Pancreas (tissue), 10 donors: Measurements from ENCODE around the gene GSK3A. TPM values are rescaled to one million over a fixed set of nuclear protein-coding genes. Genes with fewer than 3 reads are reported as not detected.

Experiments used
- ATAC-seq, 4 donors: fragments of 200-7000 bp; cut with Tn5 transposase; one replicate each; pipeline versions ENCODE4 v1.8.0 to v1.9.1; 2020; ENCODE audit warnings: mild to moderate bottlenecking in 4 of 4, moderate library complexity in 4 of 4
- DNase-seq, 6 donors: peaks; one replicate each; pipeline ENCODE4 v3.0.0-alpha.2; 2020
- FAIRE-seq: peaks from 2 replicates; lab custom pipeline; 2012; peaks lifted over from hg19 to GRCh38; lab: Jason Lieb, UNC
- H3K27ac ChIP-seq, 4 donors: fragments of 200-600 bp; sonication (generic); 1 replicate in 3 of 4; 2 replicates in 1 of 4; pipeline versions ENCODE4 v1.5.0 to v1.8.0; 2020
- H3K27me3 ChIP-seq, 4 donors: fragments of 200-600 bp; one replicate each; pipeline ENCODE4 v1.8.0; 2021
- H3K36me3 ChIP-seq, 3 donors: fragments of 200-600 bp; sonication (generic) in 1 of 3; one replicate each; pipeline versions ENCODE4 v1.5.0 to v1.8.0; 2020 to 2021
- H3K4me1 ChIP-seq, 3 donors: fragments of 200-600 bp; one replicate each; pipeline ENCODE4 v1.8.0; 2021
- H3K4me3 ChIP-seq, 4 donors: fragments of 200-600 bp; sonication (generic) in 2 of 4; one replicate each; pipeline versions ENCODE4 v1.5.0 to v1.8.0; 2020 to 2021
- H3K9me3 ChIP-seq, 4 donors: fragments of 200-600 bp; one replicate each; pipeline ENCODE4 v1.8.0; 2021
- WGBS, 2 donors: extraction: QIAGEN DNeasy Blood & Tissue Kit; methylation state at CpG; one replicate each; pipeline ENCODE4 v1.1.7; 2013; 5-methylcytosine and 5-hydroxymethylcytosine counted together
- intact Hi-C, 3 donors: fragments of 100-400 bp; cut with DNase I; formaldehyde crosslinking; loops; one replicate each; pipeline versions ENCODE4 v1.11.1 to v1.14.2; 2022
- polyA plus RNA-seq, 2 donors: library from polyadenylated mRNA; stranded (reverse); fragments of 200-250 nt; gene quantifications; one replicate each; pipeline ENCODE4 v1.2.3, GENCODE V29; 2013
- total RNA-seq, 6 donors: library from RNA; stranded (reverse); fragmentation: NEBNext Ultra II Directional in 4 of 6; extraction: Animal tissue kit (Norgen Biotek cat#: 25700) in 4 of 6; gene quantifications; one replicate each; pipeline versions ENCODE4 v1.2.1 to v1.2.4, GENCODE V29; 2021 to 2023
- TF ChIP-seq, protein P1 (sequence below), 4 donors: fragments of 200-600 bp; sonication (generic) in 3 of 4; IDR thresholded peaks; one replicate each; pipeline versions ENCODE4 v1.5.0 to v1.8.0; 2021; ENCODE audit warnings: antibody characterized with exemption in 4 of 4
- donor health status: healthy with polysubstance abuse.
- donor health status: DM: no; HTN: no; CAD: no; lungs with moderate emphysema.
- donor health status: DM: no; HTN: no; CAD: no.
- donor health status: control.
- donor health status: control.
- donor health status: Bipolar disorder and iron deficiency.
- donor health status: DM: yes; HTN: yes; CAD: no.
- donor health status: DM: no; HTN: no; CAD: no.
- donor health status: DM: no; HTN: no; CAD: no.
- donor health status: DM: yes; HTN: yes; CAD: no.

GSK3A gene
- total and polyA plus RNA-seq, 8 donors, result 9.9 to 27.6 (median 15.9) TPM

DNA sequence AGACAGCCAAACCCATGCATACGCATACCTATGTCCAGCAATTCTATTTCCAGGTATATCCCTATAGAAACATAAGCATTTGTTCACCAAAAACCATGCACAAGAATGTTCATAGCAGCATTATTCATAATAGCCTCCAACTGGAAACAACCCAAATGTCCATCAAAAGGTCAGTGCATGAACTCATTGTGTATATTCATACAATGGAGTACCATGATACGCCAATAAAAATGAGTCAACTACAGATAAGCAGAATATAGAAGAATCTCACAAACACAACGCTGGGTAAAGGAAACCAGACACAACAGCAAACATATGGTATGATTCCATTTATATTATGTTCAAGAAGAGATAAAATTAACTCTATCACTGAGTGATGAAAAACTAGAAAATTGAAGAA lies 48.7 kb downstream of the GSK3A start:
- intact Hi-C loops, result no loop called here
- Histone ChIP-seq H3K27ac (no peak overlapping the region), H3K9me3 (no peaks in the 10 kb centered on the region), H3K36me3 (peaks cover 0 to 7% (median 2%) of the 10 kb centered on the region in 3 donors), H3K4me3 (no peak overlapping the region), H3K27me3 (no peaks in the 10 kb centered on the region), H3K4me1 (no peaks in the 10 kb centered on the region)
- ATAC-seq (peak in 3 of 4 donors; percentile 36 to 47 (median 38)), DNase-seq (no peak), FAIRE-seq (no peak)
- WGBS, 2 donors, result 49 to 53% methylated on average over 3 of the region's 3 CpGs
- TF ChIP-seq, protein P1, sequence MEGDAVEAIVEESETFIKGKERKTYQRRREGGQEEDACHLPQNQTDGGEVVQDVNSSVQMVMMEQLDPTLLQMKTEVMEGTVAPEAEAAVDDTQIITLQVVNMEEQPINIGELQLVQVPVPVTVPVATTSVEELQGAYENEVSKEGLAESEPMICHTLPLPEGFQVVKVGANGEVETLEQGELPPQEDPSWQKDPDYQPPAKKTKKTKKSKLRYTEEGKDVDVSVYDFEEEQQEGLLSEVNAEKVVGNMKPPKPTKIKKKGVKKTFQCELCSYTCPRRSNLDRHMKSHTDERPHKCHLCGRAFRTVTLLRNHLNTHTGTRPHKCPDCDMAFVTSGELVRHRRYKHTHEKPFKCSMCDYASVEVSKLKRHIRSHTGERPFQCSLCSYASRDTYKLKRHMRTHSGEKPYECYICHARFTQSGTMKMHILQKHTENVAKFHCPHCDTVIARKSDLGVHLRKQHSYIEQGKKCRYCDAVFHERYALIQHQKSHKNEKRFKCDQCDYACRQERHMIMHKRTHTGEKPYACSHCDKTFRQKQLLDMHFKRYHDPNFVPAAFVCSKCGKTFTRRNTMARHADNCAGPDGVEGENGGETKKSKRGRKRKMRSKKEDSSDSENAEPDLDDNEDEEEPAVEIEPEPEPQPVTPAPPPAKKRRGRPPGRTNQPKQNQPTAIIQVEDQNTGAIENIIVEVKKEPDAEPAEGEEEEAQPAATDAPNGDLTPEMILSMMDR (IDR thresholded peaks at IDR 0.05), result no peak

DNA sequence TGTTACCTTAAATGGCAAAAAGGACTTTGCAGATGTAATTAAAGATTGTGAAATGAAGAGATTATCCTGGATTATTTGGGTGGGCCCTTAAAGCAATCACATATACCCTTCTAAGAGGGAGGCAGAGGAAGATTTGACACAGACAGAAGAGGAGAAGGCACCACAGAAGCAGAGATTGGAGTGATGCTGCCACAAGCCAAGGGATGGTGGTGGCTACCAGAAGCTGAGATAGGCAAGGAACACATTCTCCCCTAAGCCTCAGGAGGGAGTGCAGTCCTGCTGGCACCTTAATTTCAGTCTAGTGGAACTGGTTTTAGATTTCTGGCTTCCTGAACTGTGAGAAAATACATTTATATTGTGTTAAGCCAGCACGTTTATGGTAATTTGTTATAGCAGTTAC lies 49.1 kb downstream of the GSK3A start:
- TF ChIP-seq, protein P1 (IDR thresholded peaks at IDR 0.05), result no peak
- Histone ChIP-seq H3K4me1 (no peaks in the 10 kb centered on the region), H3K27ac (no peak overlapping the region), H3K4me3 (no peak overlapping the region), H3K36me3 (peaks cover 0 to 3% (median 0%) of the 10 kb centered on the region in 3 donors), H3K9me3 (no peaks in the 10 kb centered on the region), H3K27me3 (no peaks in the 10 kb centered on the region)
- WGBS, 2 donors, result 40 to 50% methylated on average over 1 of the region's 1 CpG
- no peak for FAIRE-seq
- no peak for DNase-seq
- no peak for ATAC-seq
- intact Hi-C loops, result no loop called here

DNA sequence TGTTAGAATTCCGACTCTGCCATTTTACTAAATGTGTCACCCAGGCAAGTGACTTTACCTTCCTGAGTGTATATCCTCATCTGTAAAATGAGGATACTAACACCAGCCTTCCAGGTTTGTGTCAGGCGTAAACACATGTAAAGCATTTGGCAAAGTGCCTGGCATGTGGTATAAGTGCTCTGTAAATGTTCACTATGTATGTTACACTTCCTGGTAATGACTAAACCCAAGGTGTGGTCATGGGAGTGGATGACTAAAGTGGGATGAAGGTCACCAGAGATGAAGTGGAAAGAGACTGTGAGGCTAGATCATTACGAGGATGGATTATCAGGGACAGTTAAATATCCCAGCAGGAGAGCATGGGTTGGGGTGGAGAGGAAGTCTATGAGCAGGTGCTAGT lies 50.5 kb downstream of the GSK3A start:
- 39 to 51% methylated on average over 3 of the region's 3 CpGs for WGBS, 2 donors
- intact Hi-C loops, result no loop called here
- peak; percentile 19 to 78 (median 59) for ATAC-seq
- TF ChIP-seq, protein P1 (IDR thresholded peaks at IDR 0.05), result no peak
- DNase-seq, result no peak
- Histone ChIP-seq H3K4me1 (no peaks in the 10 kb centered on the region), H3K27ac (no peak overlapping the region), H3K4me3 (no peak overlapping the region), H3K9me3 (no peaks in the 10 kb centered on the region), H3K27me3 (no peaks in the 10 kb centered on the region), H3K36me3 (no peaks in the 10 kb centered on the region)
- no peak for FAIRE-seq

DNA sequence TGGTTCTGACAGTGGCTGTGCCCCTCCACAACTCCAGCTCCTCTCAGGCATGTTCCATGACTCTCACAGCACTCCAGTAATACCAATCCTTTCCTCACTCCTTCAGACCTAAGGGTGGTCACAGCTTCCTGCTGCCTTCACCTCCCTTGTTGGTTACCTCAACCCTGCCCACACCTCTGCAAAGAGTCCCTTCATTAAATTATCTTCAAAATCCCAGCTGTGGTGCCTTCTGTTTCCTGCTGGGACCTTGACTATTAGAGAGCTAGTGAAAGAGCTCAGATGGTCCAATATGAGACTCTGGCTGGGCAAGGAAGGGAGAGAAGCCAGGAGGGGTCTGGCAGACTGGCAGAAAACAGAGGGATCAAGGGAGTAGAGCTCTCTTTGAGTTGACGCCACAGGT lies 51.1 kb downstream of the GSK3A start:
- intact Hi-C loops, result no loop called here
- no peak for DNase-seq
- 76 to 83% methylated on average over 1 of the region's 1 CpG for WGBS, 2 donors

DNA sequence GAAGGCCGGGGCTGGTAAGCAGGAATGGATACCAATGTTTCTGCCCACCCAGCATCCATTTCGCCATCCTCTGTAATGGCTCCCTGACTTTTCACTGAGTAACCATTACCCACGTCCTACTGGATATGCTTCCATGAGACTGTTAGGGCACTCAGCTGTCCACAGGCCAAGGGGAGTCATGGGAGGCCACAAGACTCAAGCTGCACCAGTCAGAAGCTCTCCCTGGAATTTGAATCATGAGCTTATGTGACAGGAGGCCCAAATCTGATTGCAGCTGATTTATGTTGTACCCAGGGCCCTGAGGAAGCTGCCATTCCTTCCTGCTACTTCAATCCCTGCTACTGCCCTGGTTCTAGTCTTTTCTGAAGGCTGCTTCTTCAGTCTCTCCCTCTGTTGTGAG lies 53.3 kb downstream of the GSK3A start:
- no peak overlapping the region for H3K4me3 ChIP-seq
- ATAC-seq, result no peak
- no peaks in the 10 kb centered on the region for H3K9me3 ChIP-seq
- no peaks in the 10 kb centered on the region for H3K4me1 ChIP-seq
- no peak for FAIRE-seq
- H3K27me3 ChIP-seq, result no peaks in the 10 kb centered on the region
- H3K36me3 ChIP-seq, result no peaks in the 10 kb centered on the region
- no peak overlapping the region for H3K27ac ChIP-seq
- TF ChIP-seq, protein P1 (IDR thresholded peaks at IDR 0.05), result no peak
- WGBS, 2 donors, result 73% methylated on average over 3 of the region's 3 CpGs
- intact Hi-C loops, result loop anchor here in 1 of 3 donors (10.0 kb wide), 1 partner anchor 54 kb away; the partner anchor contains the start of gene POU2F2
- no peak for DNase-seq

More for the DNA sequence above, 51.1 kb downstream of the GSK3A start:
- Histone ChIP-seq H3K4me3 (no peak overlapping the region), H3K27ac (no peak overlapping the region), H3K36me3 (no peaks in the 10 kb centered on the region), H3K4me1 (no peaks in the 10 kb centered on the region), H3K9me3 (no peaks in the 10 kb centered on the region), H3K27me3 (no peaks in the 10 kb centered on the region)
- ATAC-seq (no peak), FAIRE-seq (no peak)
- TF ChIP-seq, protein P1 (IDR thresholded peaks at IDR 0.05), result no peak
